ENCODE measurements around the gene NOL12.
"Not testable (repeated sequence)": the region's sequence is repeated elsewhere in the genome, so short reads cannot be mapped to it uniquely, and the experiment has no call there.

The NOL12 gene

DNA sequence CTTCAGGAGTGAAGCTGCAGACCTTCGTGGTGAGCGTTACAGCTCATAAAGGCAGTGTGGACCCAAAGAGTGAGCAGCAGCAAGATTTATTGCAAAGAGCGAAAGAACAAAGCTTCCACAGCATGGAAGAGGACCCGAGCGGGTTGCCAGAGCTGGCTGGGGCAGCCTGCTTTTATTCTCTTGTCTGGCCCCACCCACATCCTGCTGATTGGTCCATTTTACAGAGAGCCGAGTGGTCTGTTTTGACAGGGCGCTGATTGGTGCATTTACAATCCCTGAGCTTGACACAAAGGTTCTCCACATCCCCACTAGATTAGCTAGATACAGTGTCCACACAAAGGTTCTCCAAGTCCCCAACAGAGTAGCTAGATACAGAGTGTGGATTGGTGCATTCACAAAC, 31.1 kb downstream of the NOL12 start:
- not testable (repeated sequence) for DNase-seq

DNA sequence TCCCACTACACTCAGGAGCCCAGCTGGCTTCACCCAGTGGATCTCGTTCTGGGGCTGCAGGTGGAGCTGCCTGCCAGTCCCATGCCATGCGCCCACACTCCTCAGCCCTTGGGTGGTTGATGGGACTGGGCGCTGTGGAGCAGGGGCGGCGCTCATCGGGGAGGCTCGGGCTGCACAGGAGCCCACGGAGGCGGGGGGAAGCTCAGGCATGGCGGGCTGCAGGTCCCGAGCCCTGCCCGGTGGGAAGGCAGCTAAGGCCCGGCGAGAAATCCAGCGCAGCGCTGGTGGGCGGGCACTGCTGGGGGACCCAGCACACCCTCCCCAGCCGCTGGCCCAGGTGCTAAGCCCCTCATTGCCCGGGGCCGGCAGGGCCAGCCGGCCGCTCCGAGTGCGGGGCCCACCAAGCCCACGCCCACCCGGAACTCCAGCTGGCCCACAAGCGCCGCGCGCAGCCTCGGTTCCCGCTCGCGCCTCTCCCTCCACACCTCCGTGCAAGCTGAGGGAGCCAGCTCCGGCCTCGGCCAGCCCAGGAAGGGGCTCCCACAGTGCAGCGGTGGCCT, 31.7 kb downstream of the NOL12 start:
- not testable (repeated sequence) for DNase-seq

DNA sequence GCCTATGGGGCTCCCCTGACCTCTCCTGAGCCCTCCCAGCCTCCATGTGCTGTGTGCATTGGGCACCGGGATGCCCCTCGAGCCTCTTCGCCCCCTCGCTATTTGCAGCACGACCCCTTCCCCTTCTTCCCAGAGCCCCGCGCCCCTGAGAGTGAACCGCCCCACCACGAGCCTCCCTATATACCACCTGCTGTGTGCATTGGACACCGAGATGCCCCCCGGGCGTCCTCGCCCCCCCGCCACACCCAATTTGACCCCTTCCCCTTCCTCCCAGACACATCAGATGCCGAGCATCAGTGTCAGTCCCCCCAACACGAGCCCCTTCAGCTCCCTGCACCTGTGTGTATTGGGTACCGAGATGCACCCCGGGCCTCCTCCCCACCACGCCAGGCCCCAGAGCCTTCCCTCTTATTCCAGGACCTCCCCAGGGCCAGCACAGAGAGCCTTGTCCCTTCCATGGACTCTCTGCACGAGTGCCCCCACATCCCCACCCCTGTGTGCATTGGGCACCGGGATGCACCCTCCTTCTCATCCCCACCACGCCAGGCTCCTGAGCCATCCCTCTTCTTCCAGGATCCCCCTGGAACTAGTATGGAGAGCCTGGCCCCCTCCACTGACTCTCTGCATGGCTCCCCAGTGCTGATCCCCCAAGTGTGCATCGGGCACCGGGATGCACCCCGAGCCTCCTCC, 39.6 kb downstream of the NOL12 start:
- no peak for DNase-seq

DNA sequence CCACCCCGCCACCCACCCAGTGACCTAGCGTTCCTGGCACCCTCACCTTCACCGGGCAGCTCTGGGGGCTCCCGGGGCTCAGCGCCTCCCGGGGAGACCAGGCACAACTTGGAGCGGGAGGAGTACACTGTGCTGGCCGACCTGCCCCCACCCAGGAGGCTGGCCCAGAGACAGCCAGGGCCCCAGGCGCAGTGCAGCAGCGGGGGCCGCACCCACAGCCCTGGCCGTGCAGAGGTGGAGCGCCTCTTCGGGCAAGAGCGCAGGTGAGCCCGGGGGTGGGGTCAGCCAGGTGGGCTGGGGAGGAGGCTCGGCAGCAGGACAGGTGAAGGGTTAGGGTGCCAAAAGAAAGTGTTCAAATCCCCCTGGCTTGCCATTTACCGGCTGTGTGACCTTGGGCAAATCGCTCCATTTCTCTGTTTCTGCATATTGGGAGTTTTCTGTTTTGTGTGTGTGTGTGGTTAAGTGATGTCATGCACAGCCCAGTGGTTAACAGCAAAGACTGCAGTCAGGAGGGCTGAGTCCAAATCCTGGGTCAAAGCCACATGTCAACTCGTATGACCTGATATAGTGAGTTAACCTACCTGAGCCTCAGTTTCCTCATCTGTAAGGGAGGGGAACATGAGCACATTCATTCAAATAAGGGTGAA, 40.2 kb downstream of the NOL12 start:
- no peak for DNase-seq

DNA sequence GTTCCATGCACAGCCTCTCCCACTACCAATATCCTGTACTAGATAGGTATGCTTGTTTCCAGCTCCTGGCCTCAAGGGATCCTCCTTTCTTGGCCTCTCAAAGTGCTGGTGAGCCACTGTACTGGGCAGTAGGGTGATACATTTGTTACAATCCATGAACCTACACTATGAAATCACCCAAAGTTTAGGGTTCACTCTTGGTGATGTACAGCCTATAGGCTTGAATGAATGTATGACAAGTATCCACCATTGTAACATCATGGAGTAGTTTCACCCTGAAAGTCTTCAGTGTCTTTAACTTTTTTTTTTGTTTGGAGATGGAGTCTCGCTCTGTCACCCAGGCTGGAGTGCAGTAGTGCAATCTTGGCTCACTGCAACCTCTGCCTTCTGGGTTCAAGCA, 42.5 kb downstream of the NOL12 start:
- DNase-seq = no peak

DNA sequence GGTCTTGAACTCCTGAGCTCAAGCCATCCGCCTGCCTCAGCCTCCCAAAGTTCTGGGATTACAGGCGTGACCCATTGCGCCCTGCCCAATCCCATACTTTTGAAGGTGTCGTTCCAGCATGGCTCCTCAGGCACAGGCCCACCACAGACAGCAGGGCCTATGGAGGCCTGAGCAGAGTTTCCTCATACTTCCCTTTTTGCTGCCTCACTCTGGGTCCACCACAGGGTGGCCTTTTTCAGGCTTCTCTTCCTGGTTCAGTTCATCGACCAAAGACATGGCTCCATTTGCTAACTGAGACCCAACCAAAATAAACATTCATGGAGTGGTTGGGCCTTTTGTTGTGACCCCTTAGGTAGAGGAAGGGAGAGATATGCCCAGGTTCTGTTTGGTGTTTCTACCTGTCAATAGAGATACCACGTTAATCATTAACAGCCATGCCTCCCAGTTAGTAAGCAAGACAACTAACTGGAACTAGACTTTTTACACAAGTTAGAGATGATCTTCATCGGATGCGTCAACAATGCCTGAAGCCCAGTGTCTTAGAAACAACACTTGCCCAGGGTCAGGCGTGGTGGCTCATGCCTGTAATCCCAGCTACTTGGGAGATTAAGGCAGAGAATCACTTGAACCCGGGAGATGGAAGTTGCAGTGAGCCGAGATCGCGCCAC, 45.8 kb downstream of the NOL12 start:
- DNase-seq = no peak

DNA sequence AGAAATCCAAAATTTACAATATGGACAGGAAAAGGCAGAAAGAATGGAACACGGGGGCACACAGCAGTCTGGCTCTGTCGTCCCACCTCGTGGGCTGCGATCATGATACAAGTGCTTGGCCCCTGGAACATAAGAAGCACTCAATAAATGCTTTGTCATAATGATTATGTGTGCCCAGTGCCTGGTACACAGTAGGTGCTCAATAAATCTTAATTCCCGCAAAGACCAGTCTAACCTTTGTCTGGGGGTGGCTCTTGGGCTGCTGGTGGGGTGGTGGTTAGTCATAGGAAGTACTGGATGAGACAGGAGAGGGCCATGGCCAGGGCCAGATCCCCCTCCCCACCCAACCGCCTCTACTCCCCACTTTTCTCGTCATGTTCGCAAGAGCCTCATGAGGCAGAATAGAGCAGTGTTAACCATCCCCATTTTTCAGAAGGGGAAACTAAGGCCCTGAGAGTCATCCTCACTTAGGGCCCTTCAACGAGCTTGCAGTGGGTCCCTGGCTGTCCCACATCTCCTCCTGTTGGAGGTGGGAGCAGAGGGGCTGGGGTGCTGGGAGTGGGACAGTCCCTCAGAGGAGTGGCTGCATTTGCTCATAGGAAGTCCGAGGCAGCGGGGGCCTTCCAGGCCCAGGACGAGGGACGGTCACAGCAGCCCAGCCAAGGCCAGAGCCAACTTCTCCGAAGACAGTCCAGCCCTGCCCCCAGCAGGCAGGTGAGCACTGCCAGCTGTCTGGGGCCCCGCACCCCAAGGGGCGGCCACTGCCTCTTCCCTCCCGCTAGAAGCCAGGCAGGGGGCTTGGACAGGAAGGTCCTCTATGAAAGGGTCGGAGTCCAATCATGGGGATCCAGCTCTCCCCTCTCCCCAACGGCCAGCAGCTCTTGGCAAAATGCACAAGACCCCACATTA, 46.8 kb downstream of the NOL12 start:
- DNase-seq = no peak

DNA sequence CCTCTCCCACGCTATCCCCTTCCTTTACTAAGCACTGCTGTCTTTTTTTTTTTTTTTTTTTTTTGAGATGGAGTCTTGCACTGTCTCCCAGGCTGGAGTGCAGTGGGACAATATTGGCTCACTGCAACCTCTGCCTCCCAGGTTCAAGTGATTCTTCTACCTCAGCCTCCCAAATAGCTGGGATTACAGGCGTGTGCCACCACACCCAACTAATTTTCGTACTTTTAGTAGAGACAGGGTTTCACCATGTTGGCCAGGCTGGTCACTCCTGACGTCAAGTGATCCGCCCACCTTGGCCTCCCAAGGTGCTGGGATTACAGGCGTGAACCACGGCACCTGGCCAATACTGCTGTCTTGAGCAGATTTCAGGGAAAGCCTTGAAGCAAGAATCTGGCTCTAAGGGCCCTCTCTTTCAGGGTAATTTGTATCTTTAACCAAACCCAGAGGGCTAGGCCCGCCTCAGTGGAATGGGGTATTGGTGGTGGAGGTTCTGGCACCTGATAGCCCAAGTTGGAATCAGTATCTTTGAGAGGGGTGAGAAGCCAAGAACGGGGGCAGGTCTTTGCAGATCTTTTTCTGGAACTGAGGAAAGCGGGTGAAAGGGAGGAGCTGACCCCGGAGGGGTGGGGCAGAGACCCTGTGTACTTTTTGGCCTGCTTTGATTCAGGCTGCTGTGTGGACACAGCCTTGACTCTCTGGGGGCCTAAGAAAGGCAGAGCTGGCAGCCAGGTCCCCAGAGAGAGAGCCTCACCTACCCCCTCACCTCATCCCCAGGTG, 47.7 kb downstream of the NOL12 start:
- DNase-seq = no peak

DNA sequence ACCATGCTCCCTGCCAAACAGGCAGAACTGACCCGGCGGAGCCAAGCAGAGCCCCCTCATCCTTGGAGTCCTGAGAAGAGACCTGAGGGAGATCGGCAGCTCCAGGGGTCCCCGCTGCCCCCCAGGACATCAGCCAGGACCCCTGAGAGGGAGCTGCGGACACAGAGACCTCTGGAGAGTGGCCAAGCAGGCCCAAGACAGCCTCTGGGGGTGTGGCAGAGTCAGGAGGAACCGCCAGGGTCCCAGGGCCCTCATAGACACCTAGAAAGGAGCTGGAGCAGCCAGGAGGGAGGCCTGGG, 48.2 kb downstream of the NOL12 start:
- no peak for DNase-seq

DNA sequence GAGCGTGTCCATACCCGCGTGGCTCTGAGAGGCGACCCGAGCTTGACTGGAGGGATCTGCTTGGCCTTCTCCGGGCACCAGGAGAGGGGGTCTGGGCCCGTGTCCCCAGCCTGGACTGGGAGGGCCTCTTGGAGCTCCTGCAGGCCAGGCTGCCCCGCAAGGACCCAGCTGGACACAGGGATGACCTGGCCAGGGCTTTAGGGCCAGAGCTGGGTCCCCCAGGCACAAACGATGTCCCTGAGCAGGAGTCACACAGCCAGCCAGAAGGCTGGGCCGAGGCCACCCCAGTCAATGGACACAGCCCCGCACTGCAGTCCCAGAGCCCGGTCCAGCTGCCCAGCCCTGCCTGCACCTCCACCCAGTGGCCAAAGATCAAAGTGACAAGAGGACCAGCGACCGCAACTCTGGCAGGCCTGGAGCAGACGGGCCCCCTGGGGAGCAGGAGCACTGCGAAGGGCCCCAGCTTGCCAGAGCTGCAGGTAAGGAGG, 48.9 kb downstream of the NOL12 start:
- no peak for DNase-seq

DNA sequence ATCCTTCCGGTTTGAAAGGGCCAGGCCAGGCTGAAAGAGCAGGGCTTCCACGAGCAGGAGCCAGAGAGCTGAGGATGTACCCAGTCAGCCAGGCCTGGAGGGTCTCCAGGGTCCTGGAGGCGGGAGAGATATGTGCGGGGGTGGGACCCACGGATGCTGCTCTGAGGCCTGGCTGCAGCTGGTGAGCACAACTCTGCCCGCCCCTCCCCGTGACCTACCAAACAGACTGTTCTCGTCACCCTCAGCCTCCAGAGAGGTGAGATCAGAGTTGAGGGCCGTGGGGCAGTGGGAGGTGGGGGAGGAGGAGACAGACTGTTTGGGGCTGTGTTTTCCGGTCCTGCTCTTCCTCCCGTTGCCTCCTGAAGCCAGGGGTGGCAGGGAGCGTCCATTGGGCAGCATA, 52.9 kb downstream of the NOL12 start:
- DNase-seq = no peak

DNA sequence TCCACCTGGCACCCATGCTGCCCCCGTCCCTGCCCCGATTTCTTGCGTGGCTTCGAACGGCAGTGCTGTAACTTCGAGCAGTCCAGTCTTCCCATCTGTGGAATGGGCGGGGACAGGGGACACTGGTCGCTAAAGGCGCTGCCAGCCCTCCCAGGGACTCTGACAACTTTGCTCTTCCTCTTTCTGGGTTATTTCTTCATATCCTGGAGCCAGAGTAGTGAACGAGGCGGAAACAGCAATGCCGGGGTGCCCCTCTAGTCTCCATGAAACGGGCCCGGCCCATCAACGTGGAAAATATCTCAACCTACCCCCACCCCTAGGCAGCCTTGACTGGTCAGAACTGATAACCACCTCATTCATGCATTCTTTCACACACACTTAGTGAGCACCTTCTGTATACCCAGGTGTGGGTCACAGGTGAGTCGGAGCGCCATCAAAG, 53.5 kb downstream of the NOL12 start:
- DNase-seq = no peak

DNA sequence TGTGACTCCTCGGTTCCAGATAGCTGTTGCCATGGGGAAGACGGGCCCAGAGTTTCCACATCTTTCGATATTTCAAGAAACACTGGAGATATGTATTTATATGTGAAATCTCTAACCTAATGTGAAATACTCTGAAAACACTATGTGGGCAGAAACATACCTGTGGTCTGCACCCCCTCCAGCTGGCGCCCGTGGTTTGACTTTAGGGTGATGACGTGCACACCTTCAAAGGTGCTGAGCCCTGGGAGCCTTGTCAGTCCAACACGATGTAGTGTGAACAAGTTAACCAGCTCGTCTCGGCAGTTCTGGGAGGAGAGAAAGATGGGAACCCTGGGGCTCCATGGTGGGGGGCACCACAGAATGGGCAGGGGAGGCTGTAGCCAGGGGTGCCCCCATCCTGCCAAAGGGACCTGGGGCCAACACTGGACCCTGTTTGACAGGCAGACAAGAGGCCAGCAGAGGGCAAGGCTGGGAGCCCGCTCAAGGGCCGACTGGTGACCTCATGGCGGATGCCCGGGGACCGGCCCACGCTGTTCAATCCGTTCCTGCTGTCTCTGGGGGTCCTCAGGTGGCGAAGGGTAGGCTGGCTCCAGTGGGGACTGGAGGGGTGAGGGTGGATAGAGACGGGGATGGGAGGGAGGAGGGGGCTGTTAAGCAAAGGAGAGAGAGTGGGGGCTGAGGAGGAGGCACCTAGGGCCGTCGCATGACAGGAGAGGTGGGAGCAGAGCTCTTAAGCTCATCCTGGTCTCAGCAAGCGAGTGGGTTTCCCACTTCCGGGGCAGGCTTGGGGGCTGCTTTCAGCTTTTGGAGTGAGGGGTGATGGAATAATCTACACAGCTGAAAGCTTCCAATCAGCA, 54.5 kb downstream of the NOL12 start:
- no peak for DNase-seq

DNA sequence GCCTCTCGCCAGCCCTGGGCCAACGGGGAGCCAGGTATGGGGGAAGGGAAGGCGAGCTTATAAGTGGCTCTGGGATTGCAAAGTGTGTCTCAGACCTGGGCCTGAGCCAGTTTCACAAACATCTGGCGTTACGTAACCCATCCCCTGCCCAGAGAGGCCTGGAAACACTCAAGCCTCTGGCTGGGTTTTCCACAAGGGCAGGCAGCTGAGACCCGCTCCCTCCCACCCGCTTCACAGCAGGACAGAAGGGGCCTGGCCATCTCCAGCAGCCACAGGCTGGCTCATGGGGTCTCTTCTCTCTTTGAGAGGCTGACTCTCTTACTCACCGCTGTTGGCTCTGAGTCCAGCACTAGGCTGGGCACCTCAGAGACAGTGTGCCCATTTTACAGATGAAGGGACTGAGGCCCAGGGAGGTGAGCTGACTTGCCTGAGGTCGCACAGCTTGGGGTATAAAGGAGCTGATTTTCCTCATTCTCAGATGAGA, 55.2 kb downstream of the NOL12 start:
- DNase-seq = peak; percentile 83

DNA sequence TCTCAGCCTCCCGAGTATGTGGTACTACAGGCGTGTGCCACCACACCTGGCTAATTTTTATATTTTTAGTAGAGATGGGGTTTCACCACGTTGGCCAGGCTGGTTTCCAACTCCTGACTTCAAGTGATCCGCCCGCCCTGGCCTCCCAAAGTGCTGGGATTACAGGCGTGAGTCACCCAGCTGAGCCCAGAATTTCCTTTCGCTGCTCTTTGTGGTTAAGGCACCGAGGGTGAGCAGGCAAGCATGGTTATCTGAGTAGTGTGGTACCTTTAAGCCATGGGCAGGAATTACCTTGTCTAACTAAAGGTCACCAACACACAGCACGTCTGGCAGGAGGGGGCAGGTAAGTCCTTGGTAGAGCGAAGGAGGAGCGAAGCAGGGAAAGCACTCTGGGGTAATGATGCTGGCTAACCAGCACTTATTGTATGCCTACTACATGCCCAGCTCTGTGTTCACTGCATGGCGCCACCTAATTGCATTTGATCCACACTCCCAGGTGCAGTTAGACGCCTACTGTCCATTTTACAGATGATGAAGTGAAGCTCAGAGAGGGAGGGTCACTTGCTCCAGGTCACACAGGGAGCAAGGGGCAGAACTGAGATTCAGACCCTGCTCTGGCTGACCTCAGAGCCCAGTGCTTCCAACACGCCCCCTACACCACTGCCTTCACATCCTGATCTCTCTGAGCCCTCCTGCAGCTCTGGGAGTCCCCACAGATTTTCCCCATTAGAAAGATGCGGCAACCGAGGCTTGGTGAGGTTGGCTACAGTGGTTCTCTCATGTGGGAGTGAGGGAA, 56.4 kb downstream of the NOL12 start:
- no peak for DNase-seq

All from DMS79 treated with DMSO at 0.1 percent for 48 hours (cell line).